GM19452 (cell line): ENCODE measurements around the gene PHKA2.
"Not testable (repeated sequence)": the region's sequence is repeated elsewhere in the genome, so short reads cannot be mapped to it uniquely, and the experiment has no call there.

Experiments
- ATAC-seq: cut with Tn5 transposase; IDR thresholded peaks from one replicate; pipeline ENCODE4 v1.9.1; 2021; ENCODE audit not compliant: unreplicated experiment

The PHKA2 gene

GRCh38 chrX:18980262-18980661, 3.7 kb downstream of the PHKA2 start:
- ATAC-seq: not testable (repeated sequence)

- ATAC-seq: no peak
Measured at GRCh38 chrX:18974993-18975392, 8.9 kb downstream of the PHKA2 start.

- no peak for ATAC-seq
Measured at GRCh38 chrX:18973527-18974192, 10.3 kb downstream of the PHKA2 start.

GRCh38 chrX:18971506-18971905, 12.4 kb downstream of the PHKA2 start:
- ATAC-seq: no peak

DNA sequence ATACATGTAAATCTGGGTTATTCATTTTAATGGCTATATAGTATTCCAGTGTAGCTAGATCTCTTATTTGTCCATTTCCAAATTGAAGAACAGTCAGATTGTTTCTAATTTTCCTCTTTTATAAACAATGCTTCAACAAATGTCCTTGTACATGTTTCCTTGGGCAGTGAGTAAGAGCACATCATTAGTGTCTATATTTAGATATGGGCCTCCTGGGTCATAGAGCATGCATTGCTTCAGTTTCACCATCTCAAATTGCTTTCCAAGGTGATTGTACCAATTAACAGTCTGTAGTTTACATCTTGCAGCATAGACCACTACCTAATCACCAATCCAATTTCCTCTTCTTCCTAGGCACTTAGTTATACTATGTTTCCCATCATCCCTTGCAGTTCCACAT, 13.4 kb downstream of the PHKA2 start:
- no peak for ATAC-seq

DNA sequence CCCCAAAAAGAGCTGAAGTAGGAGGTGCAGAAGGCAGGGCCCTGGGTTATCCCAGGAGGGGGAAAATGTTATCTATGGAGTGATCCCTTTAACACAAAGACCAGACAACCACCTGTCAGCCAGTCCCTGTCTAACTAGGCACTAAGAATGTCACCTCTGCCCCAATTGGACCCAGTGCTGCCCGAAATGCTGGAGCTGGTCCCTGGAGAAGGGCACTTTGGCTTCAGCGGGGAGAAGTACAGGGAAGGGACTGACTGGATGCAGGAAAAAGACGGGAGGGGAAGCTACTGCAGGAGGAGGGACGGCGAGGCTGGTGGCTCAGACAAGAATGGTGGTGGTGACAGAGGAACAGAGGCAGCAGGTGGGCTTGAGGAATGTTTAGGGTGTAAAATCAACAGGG, 17.3 kb downstream of the PHKA2 start:
- ATAC-seq: no peak

- ATAC-seq: no peak
Measured at GRCh38 chrX:18964901-18965300, 19.0 kb downstream of the PHKA2 start.

DNA sequence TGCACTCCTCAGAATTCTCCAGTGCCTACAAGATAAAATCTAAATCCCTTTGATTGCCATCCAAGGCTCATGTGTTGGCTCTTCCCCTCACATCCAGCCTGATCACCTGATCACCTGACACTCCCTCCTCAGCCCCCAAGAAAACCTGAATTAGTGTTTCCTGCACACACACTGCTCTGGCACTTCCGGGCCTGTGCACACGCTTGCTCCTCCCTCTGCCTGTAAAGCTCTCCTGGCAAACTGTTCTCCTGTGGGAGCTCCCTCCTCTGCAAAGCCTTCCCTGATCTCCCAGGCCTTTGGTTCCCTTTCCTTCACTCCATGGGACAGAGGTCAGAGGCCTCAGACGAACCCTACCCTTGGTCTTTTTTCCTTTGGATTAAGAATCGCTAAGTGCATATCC, 19.9 kb downstream of the PHKA2 start:
- no peak for ATAC-seq

GRCh38 chrX:18962329-18962728, 21.6 kb downstream of the PHKA2 start:
- no peak for ATAC-seq

GRCh38 chrX:18961686-18962085, 22.2 kb downstream of the PHKA2 start:
- ATAC-seq: no peak

- ATAC-seq: no peak
Measured at GRCh38 chrX:18956303-18957032, 27.4 kb downstream of the PHKA2 start.

DNA sequence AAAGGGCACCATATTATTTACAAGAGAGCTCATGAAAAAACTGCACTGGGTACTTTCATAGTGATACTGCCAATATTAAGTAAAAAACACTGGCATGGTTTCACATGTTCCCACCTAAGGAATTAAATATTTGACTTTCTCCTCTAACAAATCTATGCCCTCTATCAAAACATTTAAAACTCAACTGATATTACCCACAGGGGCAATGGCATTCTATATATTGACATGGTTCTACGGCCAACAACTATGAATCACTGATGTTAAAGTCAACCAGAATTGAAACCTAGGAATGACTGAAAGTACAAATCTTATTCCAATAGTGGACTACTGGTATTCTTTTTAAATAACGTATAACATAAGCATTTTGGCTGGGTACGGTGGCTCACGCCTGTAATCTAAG, 28.2 kb downstream of the PHKA2 start:
- ATAC-seq: no peak

DNA sequence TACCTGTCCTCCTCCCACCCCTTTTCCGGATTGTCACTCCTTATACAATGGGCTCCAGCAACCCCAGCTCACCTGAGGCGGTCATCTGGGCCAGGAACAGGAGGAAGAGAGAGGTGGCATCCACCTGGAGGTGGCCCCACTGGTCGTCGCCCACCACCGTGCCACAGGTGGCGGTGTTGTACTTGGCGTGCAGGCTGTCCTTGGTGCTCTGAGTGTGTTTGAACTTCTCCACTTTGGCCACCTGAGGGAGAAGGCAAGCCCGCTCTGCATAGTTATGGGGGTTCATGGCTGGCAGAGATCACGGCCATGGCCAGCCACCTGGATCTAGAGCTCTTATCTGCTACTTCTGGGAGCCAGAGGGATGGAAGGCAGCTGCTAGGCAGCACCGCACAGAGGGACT, 32.9 kb downstream of the PHKA2 start:
- ATAC-seq: no peak

- no peak for ATAC-seq
Measured at GRCh38 chrX:18949944-18950301, 34.0 kb downstream of the PHKA2 start.

DNA sequence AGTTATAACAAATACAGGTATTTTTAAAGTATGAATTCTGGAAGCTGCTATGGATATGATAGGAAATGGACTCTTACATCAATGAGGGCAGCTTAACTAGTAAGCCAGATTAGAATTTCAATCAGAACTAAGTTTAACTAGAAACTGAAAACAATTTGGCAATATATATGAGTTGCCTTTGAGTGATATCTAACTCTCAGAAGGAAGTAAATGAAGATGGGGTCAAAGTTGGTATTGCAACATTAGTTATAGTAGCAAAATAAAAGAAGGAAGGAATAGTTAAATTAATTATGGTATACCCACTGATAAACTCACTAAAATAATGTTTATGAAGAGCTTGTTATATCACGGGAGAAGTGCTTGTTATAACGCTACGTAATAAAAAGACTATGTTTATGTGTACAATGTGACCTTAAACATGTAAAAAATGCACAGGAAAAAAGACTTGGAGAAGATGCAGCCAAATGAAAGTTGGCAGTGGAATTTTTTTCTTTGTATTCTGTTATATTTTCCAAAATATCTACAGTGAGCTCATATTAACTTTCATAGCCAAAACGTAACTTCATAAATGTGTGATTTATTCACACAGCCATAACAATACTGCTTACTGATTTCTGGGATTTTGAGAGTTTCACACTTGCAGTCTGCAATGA, 34.5 kb downstream of the PHKA2 start:
- no peak for ATAC-seq

DNA sequence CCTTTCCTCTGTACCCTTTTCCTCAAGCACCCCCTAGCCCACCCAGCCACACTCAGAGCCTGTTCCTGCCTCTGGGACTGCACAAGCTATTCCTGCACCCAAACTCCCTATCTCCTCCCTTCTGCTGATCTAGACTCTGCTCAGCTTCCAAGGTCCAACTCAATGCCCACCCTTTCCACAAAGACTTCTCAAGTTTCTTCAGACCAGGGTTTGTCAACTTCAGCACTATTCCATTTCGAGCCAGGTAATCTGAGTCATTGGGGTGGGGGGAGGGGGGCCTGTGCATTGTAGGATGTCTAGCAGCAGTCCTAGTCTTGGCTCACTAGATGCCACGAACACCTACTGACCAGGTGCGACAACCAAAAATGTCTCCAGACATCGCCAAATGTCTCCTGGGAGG, 37.3 kb downstream of the PHKA2 start:
- no peak for ATAC-seq

DNA sequence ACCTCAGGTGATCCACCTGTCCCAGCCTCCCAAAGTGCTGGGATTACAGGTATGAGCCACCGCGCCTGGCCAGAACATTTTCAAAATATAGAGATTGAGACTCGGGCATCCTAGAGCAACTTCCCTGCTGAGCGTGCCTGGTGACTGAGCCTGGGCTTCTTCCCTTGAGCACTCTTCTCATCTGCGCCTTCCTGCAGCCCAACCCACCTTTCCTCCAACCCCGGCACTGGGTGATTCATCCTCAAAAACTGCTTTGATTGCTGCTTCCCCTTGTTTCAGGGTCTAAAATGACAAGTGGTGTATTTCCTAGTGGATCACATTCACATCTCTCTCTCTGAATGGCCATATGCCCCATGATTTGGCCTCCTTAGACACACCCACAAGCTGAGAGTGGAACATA, 37.8 kb downstream of the PHKA2 start:
- no peak for ATAC-seq

- ATAC-seq: no peak
Measured at GRCh38 chrX:18945483-18945882, 38.4 kb downstream of the PHKA2 start.

DNA sequence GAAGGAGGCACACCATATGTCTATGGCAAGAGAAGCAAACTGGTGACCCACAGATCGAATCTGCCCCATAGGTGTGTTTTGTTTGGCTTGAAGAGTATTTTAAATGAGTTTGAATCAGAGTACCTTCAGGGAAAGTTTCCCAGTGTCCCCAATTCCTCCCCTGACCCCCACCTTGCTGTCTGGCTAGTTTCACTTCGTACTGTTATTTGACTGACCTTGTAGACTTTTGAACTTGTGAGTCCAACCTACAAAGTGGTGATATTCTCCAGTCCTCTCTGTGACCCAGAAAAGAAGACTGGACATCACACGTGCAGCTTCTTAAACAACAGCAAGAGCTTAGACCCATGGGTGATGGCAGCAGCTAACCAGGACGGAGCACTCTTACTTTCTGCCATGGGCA, 39.4 kb downstream of the PHKA2 start:
- no peak for ATAC-seq

DNA sequence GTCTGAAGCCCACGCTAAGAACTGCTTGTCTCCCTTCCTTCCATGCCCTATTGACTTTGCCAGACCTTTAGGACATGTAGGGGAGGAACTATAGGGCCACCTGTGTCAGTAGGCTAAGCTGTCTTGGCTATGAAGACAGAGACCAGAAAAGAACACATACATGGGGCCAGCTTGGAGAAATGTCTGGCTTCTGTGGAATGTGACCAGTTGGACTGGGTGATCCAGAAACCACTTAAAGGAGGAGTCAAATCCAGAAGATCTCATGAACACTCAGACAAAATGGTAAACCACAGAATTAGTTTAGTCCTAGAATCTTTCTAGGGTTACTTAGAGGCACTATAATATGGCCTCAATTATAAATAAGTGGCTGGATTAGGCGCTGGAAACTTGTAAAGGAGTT, 42.0 kb downstream of the PHKA2 start:
- ATAC-seq: no peak

GRCh38 chrX:18938710-18939109, 45.2 kb downstream of the PHKA2 start:
- ATAC-seq: no peak

- ATAC-seq: no peak
Measured at GRCh38 chrX:18937173-18937572, 46.7 kb downstream of the PHKA2 start.
